NCI-H1092 treated with DMSO at 0.1 percent for 48 hours (cell line): ENCODE results near the gene ATP11A.
A peak's percentile ranks its signal among the peaks of the same experiment; 100 is the strongest.

Experiments
- DNase-seq: peaks from one replicate; lab custom pipeline; 2025; lab: John Stamatoyannopoulos, UW

Gene ATP11A

GRCh38 chr13:112894673-112895481, 205.0 kb downstream of the ATP11A start:
- no peak for DNase-seq

GRCh38 chr13:112895521-112896465, 206.0 kb downstream of the ATP11A start:
- DNase-seq: peak; percentile 96

- no peak for DNase-seq
These were observed 207.1 kb downstream of the ATP11A start for GRCh38 chr13:112896736-112897602.

- no peak for DNase-seq
These were observed 207.7 kb downstream of the ATP11A start for GRCh38 chr13:112897603-112897955.

GRCh38 chr13:112897956-112898620, 208.2 kb downstream of the ATP11A start:
- no peak for DNase-seq

GRCh38 chr13:112898621-112899280, 208.9 kb downstream of the ATP11A start:
- DNase-seq: no peak

- no peak for DNase-seq
These were observed 209.7 kb downstream of the ATP11A start for GRCh38 chr13:112899281-112900225.

- no peak for DNase-seq
These were observed 210.4 kb downstream of the ATP11A start for GRCh38 chr13:112900226-112900600.

- DNase-seq: no peak
These were observed 210.9 kb downstream of the ATP11A start for GRCh38 chr13:112900691-112901091.

GRCh38 chr13:112902101-112902651, 212.3 kb downstream of the ATP11A start:
- no peak for DNase-seq

GRCh38 chr13:112902669-112903068, 212.8 kb downstream of the ATP11A start:
- no peak for DNase-seq

- DNase-seq: no peak
These were observed 213.3 kb downstream of the ATP11A start for GRCh38 chr13:112903071-112903577.

GRCh38 chr13:112903606-112904195, 213.9 kb downstream of the ATP11A start:
- DNase-seq: peak; percentile 31

- DNase-seq: no peak
These were observed 214.7 kb downstream of the ATP11A start for GRCh38 chr13:112904436-112904960.

- no peak for DNase-seq
These were observed 215.2 kb downstream of the ATP11A start for GRCh38 chr13:112905086-112905485.

- no peak for DNase-seq
These were observed 215.8 kb downstream of the ATP11A start for GRCh38 chr13:112905619-112905989.

- DNase-seq: no peak
These were observed 216.3 kb downstream of the ATP11A start for GRCh38 chr13:112905990-112906641.

- no peak for DNase-seq
These were observed 217.4 kb downstream of the ATP11A start for GRCh38 chr13:112907286-112907685.
